NT2/D1 (cell line): ENCODE results near the gene RNLS.

Experiments used
- SUZ12 ChIP-seq: IDR thresholded peaks from 2 replicates; pipeline ENCODE4 v1.6.1; 2011; ENCODE audit not compliant: insufficient read length, insufficient read depth; ENCODE audit errors: extremely low read depth
- YY1 ChIP-seq: IDR thresholded peaks from 2 replicates; pipeline ENCODE4 v1.6.1; 2011; ENCODE audit not compliant: insufficient read length, insufficient read depth
- ZNF274 ChIP-seq: IDR thresholded peaks from 2 replicates; pipeline ENCODE4 v1.6.1; 2011; ENCODE audit warnings: mild to moderate bottlenecking, low read depth, low read length

DNA sequence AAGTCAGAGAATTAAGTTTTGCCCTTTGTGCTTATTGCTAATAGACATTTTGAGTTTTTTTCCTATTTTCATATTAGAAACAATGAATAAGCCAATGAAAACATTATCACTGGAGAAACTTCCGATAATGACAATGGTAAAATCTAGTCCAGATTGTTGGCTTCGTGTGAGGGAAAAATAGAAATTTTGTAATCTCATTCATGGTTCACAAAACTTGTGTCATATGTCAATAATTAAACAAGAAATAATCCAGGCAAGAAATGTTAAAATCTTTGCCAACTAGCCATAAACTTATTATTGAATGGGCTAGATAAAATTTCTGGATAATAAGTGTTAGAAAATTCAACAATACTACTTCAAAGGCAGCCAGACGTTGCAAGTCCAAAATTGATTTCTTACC is 36.6 kb downstream of the RNLS start:
- no peak for TF ChIP-seq YY1
- TF ChIP-seq ZNF274: no peak
- no peak for TF ChIP-seq SUZ12
